HK-2 (cell line): ENCODE results near the gene CCDC170.

Experiments used
- DNase-seq: peaks from one replicate; pipeline ENCODE4 v3.0.0-alpha.2; 2018; ENCODE audit not compliant: unreplicated experiment

The CCDC170 gene

GRCh38 chr6:151655099-151655498 is 161.3 kb downstream of the CCDC170 start:
- DNase-seq = no peak

DNA sequence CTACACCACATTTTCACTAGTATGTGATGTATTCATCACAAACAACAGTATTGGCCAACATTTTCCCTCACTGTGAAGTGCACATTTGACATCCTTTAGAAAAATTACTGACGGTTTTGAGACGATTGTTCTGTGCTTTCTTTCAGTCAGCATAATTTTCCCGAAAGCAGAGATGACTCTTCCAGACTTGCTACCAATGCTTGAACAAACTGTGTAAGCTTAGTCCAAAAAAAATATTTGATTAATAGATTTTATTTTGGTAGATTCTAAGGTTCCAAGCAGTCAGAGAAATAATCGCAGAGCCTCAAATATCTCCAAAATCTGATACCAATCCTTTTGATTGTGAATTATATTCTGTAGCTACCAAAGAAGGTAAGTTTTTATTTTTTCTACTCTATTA is 162.6 kb downstream of the CCDC170 start:
- no peak for DNase-seq

DNA sequence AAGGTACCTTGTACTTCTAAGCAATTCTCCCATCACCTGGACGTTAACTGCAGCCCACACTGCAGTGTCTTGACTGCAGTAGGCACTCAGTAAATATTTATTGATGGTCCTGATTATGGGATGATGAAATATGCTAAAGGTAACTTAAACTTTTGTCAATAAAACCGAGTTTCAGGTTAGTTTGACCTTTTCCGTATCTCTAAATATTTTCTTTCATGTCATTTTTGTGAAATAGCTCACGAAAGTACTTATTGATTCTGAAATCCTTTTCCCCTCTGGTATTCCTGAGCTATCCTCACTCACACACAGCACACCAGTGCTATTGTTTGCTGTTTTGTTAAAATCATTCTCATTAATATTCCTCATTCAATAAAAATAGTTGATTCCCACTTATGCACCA is 164.3 kb downstream of the CCDC170 start:
- no peak for DNase-seq

GRCh38 chr6:151659212-151659611 is 165.4 kb downstream of the CCDC170 start:
- DNase-seq = no peak

- DNase-seq = no peak
These were observed 167.7 kb downstream of the CCDC170 start for GRCh38 chr6:151661509-151661908.

DNA sequence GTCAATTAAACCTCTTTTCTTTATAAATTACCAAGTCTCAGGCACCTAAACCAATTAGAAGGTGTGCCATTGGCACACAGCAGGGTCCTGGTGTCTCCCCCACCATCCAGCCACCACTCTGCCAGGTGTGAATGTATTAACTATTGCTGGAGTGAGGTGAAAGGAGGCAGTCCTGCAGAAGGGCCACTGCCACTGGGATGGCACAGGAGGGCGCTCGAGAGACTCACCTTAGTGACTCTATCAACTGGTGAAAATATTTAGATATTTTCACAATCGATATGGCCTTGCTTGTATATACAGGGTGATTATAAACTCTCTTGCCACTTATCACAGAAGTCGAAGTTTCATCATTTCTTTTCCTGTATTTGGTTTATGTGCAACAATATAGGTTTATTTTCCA is 168.1 kb downstream of the CCDC170 start:
- no peak for DNase-seq

GRCh38 chr6:151663559-151663958 is 169.7 kb downstream of the CCDC170 start:
- DNase-seq = no peak

- DNase-seq = no peak
These were observed 170.6 kb downstream of the CCDC170 start for GRCh38 chr6:151664390-151664789.

DNA sequence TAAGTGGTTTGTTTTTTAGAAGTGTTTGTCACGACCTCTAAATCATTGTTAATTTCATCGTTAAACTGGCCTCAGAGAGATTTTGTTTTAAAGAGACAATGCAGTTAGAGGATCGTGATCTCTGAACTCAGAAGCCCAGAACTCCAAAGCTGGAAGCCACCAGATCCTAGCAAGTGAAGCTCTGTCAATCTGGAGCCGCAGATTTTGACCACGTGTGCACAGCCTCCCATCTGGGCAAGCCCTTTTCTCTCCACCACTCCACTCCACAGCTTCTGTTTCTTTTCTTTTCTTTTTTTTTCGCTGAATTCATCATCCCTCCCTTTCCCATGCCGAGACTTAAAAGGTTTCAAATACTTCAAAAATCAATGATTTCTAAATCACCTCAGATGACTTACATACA is 171.5 kb downstream of the CCDC170 start:
- no peak for DNase-seq

- DNase-seq = no peak
These were observed 172.7 kb downstream of the CCDC170 start for GRCh38 chr6:151666526-151666925.

GRCh38 chr6:151669208-151669560 is 175.4 kb downstream of the CCDC170 start:
- no peak for DNase-seq

- DNase-seq = no peak
These were observed 176.3 kb downstream of the CCDC170 start for GRCh38 chr6:151670116-151670515.
